ENCODE data around the gene VPS35L. TPM values are rescaled to one million over a fixed set of nuclear protein-coding genes. Genes with fewer than 3 reads are reported as not detected.

VPS35L gene
- polyA plus RNA-seq, 1 experiment = 67.1 TPM

- no peak for TF ChIP-seq CTCF (IDR thresholded peaks at IDR 0.05; ENCODE audit: low read depth, low read length)
- H3K27ac ChIP-seq (ENCODE audit: low read depth, low read length) = peak overlapping the region; percentile 31
- no peak for DNase-seq (ENCODE audit: low read depth, low spot score)
- no peaks in the 10 kb centered on the region for H3K27me3 ChIP-seq (ENCODE audit: control insufficient read depth, insufficient read depth, low read length)
- CTCF ChIA-PET = interaction anchor here (0.6 to 2.2 kb wide), 2 partner anchors 101 to 208 kb away, joined by 3 to 5 read pairs; no protein-coding TSS in a partner anchor
- H3K4me3 ChIP-seq (ENCODE audit: low read depth, low read length) = no peak overlapping the region
- POLR2A ChIA-PET = no interaction called here
- H3K9me3 ChIP-seq (ENCODE audit: control insufficient read depth, insufficient read depth, low read length) = no peaks in the 10 kb centered on the region; the same call in 1 of the 2 replicates
Measured at GRCh38 chr16:19699472-19699871, 144.0 kb downstream of the VPS35L start.

- Histone ChIP-seq H3K27ac (ENCODE audit: low read depth, low read length) (peak overlapping the region; percentile 31), H3K9me3 (ENCODE audit: control insufficient read depth, insufficient read depth, low read length) (peaks cover 8% of the 10 kb centered on the region; the same call in 1 of the 2 replicates), H3K27me3 (ENCODE audit: control insufficient read depth, insufficient read depth, low read length) (no peaks in the 10 kb centered on the region), H3K4me3 (ENCODE audit: low read depth, low read length) (no peak overlapping the region)
- ChIA-PET CTCF (interaction anchor here (1.6 to 2.2 kb wide), 2 partner anchors 186 to 207 kb away, joined by 5 read pairs; no protein-coding TSS in a partner anchor), POLR2A (interaction anchor here (0.6 kb wide), 1 partner anchor 19 kb away, joined by 4 read pairs; no protein-coding TSS in a partner anchor)
- no peak for TF ChIP-seq CTCF (IDR thresholded peaks at IDR 0.05; ENCODE audit: low read depth, low read length)
- DNase-seq (ENCODE audit: low read depth, low spot score) = no peak
Measured at GRCh38 chr16:19700319-19700781, 144.8 kb downstream of the VPS35L start.

- DNase-seq (ENCODE audit: low read depth, low spot score) = no peak
- no peak overlapping the region for H3K4me3 ChIP-seq (ENCODE audit: low read depth, low read length)
- H3K27ac ChIP-seq (ENCODE audit: low read depth, low read length) = peak overlapping the region; percentile 24
- no peaks in the 10 kb centered on the region for H3K27me3 ChIP-seq (ENCODE audit: control insufficient read depth, insufficient read depth, low read length)
- H3K9me3 ChIP-seq (ENCODE audit: control insufficient read depth, insufficient read depth, low read length) = peaks cover 8% of the 10 kb centered on the region; the same call in 1 of the 2 replicates
- no peak for TF ChIP-seq CTCF (IDR thresholded peaks at IDR 0.05; ENCODE audit: low read depth, low read length)
- POLR2A ChIA-PET = no interaction called here
- CTCF ChIA-PET = interaction anchor here (1.6 kb wide), 1 partner anchor 186 kb away, joined by 5 read pairs; no protein-coding TSS in a partner anchor
Measured at GRCh38 chr16:19701091-19701490, 145.6 kb downstream of the VPS35L start.

GRCh38 chr16:19703172-19703889, 147.8 kb downstream of the VPS35L start:
- Histone ChIP-seq H3K4me3 (ENCODE audit: low read depth, low read length) (no peak overlapping the region), H3K27me3 (ENCODE audit: control insufficient read depth, insufficient read depth, low read length) (no peaks in the 10 kb centered on the region), H3K9me3 (ENCODE audit: control insufficient read depth, insufficient read depth, low read length) (peaks cover 8% of the 10 kb centered on the region; the same call in 1 of the 2 replicates), H3K27ac (ENCODE audit: low read depth, low read length) (no peak overlapping the region)
- POLR2A ChIA-PET = no interaction called here
- CTCF ChIA-PET = interaction anchor here (0.6 to 1.5 kb wide), 2 partner anchors 12 to 102 kb away, joined by 5 to 6 read pairs; no protein-coding TSS in a partner anchor
- DNase-seq (ENCODE audit: low read depth, low spot score) = no peak
- no peak for TF ChIP-seq CTCF (IDR thresholded peaks at IDR 0.05; ENCODE audit: low read depth, low read length)

Data from AG04450 (cell line).